ENCODE results near the gene CD81.

DNA sequence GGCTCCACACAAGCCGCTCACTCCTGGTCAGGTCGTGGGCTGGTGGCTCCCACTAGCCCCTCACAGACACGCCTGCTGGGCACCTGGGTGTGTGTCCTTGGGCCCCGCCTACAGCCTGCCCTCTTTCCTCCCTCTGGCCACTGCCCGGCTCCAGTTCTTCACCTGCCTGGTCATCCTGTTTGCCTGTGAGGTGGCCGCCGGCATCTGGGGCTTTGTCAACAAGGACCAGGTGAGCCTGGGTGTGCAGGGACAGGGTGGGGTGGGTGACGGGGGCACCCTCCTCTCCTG is 17.7 kb downstream of the CD81 start:
- TF ChIP-seq CTCF (IDR thresholded peaks at IDR 0.05) (no peak), POLR2A (IDR thresholded peaks at IDR 0.05) (no peak), EP300 (IDR thresholded peaks at IDR 0.05) (no peak)

All from gastroesophageal sphincter (tissue), 3 donors.